Activated CD8-positive, alpha-beta memory T cell treated with anti-CD3 and anti-CD28 coated beads for 36 hours (primary cell): ENCODE measurements around the gene OGA. TPM values are rescaled to one million over a fixed set of nuclear protein-coding genes. Genes with fewer than 3 reads are reported as not detected.

Experiments used
- CTCF ChIA-PET: fragments of 350-600 bp; sonication (Branson Sonifier 250); formaldehyde crosslinking; loops from one replicate; lab custom pipeline; 2021; ENCODE audit warnings: antibody characterized with exemption; lab: Charles Lee
- POLR2A ChIA-PET: fragments of 350-600 bp; sonication (Branson Sonifier 250); formaldehyde crosslinking; loops from one replicate; lab custom pipeline; 2021; ENCODE audit warnings: antibody characterized with exemption; lab: Charles Lee
- total RNA-seq, 2 experiments: library from RNA; stranded (reverse); gene quantifications; one replicate each; pipeline ENCODE4 v1.2.3, GENCODE V29; 2021

OGA gene
- 10 to 100 TPM; 81.5 to 83.7 TPM for total RNA-seq

DNA sequence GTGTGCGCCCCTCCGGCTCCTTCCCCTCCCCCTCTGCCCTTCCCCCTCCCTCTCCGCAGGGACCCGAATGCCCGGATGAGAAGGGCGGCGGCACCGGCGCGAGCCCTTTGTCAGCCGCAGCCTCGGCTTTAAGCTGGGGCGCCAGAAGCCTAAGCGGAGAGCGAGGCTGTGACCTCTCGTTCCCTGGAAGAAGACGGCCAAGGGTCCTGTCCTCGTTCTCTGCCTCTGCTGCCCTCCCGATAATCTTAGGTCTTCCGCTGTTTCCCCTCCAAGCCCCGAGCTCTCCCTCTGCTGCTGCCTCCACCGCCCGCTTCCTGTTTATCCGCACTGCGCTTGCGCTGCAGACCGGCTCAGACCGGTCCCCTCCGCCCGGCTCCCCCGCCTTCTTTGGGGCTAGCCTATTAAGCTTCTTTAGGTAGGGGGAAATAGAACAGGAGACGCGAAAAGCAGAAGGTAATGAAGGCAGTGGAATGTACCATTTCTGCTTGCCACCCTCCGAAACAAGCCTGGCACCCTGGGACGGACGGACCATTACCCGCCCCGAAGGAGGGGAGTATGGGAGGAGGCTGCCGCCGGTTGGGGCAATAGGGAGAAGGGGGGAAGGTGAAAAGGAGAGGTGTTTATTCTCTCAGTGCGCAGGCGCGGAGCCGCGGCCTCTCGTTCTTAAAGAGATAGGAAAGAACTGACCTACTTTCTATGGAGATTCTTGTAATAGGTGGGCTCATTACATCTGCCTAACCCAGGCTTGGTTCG, at the start of gene OGA:
Gene OGA, minus strand, starts transcription at position 326 of the 753 bp plus-strand sequence. CDS start 422 bp downstream, outside the sequence.
- CTCF ChIA-PET = interaction anchor here (0.5 to 2.9 kb wide), 9 partner anchors 11 to 1669 kb away, joined by 3 to 12 read pairs (median 3); partner anchors contain the start of gene NPM3
- POLR2A ChIA-PET = interaction anchor here (0.6 to 2.5 kb wide), 10 partner anchors 10 to 296 kb away, joined by 3 to 20 read pairs (median 6); partner anchors contain the start of genes ARMH3 and NPM3

DNA sequence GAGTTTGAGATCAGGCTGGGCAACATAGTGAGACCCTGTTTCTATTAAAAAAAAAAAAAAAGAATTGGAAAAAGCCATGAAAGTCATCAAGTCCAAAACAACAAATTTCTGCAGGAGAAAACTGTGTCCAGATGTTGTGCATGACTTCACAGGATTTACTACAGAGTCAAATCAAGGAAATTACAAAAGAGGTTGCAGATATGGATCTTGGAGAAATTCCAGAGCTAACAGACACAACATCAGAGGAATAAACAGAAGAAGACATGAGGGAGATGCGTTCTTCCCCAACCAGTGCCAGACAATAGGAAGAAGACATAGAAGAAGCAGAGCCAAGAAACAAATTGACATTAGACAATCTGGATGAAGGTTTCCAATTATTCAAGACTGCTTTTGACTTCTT, 49.7 kb upstream of the OGA start:
- ChIA-PET CTCF (no interaction called here), POLR2A (no interaction called here)

GRCh38 chr10:101859530-101859929, 41.3 kb upstream of the OGA start:
- POLR2A ChIA-PET = no interaction called here
- CTCF ChIA-PET = interaction anchor here (1.1 to 5.6 kb wide), 2 partner anchors 19 to 150 kb away, joined by 4 to 28 read pairs; no protein-coding TSS in a partner anchor

GRCh38 chr10:101858723-101859500, 40.7 kb upstream of the OGA start:
- POLR2A ChIA-PET = no interaction called here
- CTCF ChIA-PET = interaction anchor here (0.7 to 5.6 kb wide), 4 partner anchors 18 to 151 kb away, joined by 3 to 28 read pairs (median 4); no protein-coding TSS in a partner anchor

- POLR2A ChIA-PET = no interaction called here
- CTCF ChIA-PET = interaction anchor here (0.7 to 5.6 kb wide), 2 partner anchors 17 to 56 kb away, joined by 3 to 28 read pairs; no protein-coding TSS in a partner anchor
Measured at GRCh38 chr10:101857802-101858476, 39.7 kb upstream of the OGA start.

- ChIA-PET POLR2A (no interaction called here), CTCF (interaction anchor here (5.6 kb wide), 1 partner anchor 16 kb away, joined by 28 read pairs; no protein-coding TSS in a partner anchor)
Measured at GRCh38 chr10:101856626-101857025, 38.4 kb upstream of the OGA start.

- ChIA-PET POLR2A (no interaction called here), CTCF (no interaction called here)
Measured at GRCh38 chr10:101851411-101852116, 33.3 kb upstream of the OGA start.

GRCh38 chr10:101850749-101851148, 32.5 kb upstream of the OGA start:
- ChIA-PET CTCF (interaction anchor here (2.4 kb wide), 1 partner anchor 10 kb away, joined by 8 read pairs; no protein-coding TSS in a partner anchor), POLR2A (no interaction called here)

- CTCF ChIA-PET = interaction anchor here (0.9 to 2.4 kb wide), 2 partner anchors 8 to 13 kb away, joined by 3 to 8 read pairs; no protein-coding TSS in a partner anchor
- POLR2A ChIA-PET = interaction anchor here (0.6 kb wide), 1 partner anchor 39 kb away, joined by 3 read pairs; no protein-coding TSS in a partner anchor
Measured at GRCh38 chr10:101848894-101849351, 30.7 kb upstream of the OGA start.

DNA sequence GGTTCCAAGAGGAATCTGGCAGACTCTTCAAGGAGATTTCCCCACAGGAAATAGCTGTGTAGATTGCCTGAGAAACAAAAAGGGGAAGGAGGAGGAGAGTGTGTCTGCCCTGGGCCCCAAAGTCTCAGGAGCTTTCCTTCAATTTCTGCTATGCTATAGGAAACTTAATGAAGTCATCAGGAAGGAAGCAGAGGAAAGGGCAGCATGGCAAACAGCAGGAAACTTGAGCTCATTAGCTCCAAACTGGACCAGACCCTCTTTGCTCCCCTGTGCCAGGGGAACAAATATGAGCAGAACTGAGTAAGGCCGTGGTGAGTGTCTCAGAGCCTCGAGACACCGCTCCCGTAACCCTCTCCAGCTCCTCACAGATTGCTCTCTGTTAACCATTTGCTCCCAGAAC, 30.2 kb upstream of the OGA start:
- CTCF ChIA-PET = interaction anchor here (0.9 kb wide), 1 partner anchor 12 kb away, joined by 3 read pairs; no protein-coding TSS in a partner anchor

GRCh38 chr10:101845893-101846292, 27.6 kb upstream of the OGA start:
- ChIA-PET CTCF (interaction anchor here (0.6 to 2.1 kb wide), 3 partner anchors 16 to 164 kb away, joined by 3 to 5 read pairs (median 3); no protein-coding TSS in a partner anchor), POLR2A (no interaction called here)

More for the DNA sequence above, 30.2 kb upstream of the OGA start:
- POLR2A ChIA-PET = interaction anchor here (0.6 kb wide), 1 partner anchor 40 kb away, joined by 3 read pairs; no protein-coding TSS in a partner anchor

DNA sequence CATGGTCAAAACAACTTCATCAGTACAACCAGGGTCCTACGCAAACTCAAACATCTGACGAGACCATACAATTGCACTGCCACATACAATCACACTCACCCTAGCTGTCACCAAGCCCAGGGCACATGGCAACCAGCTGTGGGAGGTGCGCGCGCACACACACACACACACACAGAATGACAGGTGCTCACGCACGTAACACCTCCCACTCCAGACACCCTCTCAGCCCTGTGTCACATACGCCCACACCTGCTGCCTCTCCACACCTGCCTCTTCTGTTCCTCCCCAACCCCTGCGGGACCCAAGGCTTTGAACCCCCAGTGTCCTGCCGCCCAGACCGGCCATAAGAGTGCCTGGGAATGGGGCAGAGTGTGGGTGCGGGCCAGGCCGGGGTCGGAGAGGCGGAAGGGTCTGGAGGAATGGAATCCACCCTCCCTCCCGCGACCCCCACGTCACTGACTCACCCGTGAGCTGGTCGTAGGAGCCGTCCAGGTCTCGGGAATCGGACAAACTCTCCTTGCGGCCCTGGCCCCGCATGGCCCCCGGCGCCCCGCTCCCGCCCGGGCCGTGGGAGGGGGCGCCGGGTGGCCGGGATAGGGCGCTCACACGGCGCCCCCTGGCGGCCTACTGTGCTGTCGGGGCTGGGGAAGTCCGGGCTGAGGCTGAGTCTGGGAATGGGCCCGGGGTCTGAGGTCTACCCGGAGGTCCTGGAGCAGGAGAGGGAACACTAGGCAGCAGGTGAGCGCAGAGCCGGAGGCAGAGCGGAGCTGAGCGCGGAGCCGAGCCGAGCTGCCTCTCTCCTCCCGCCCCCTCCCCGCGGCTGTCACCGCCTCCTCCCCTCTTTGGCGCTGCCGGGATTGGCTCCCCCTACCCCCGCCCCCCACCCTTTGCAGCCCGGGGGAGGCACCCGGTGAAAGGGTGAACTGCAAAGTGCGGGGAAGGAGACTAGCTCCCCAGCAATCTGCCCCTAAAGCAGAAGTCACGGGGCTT, 25.1 kb upstream of the OGA start, which contains the start of gene KCNIP2:
Gene KCNIP2, minus strand, starts transcription at position 769 of the 990 bp plus-strand sequence. Its CDS starts 232 bp downstream, at position 537.
- ChIA-PET POLR2A (no interaction called here), CTCF (interaction anchor here (0.5 to 5.5 kb wide), 7 partner anchors 13 to 1311 kb away, joined by 3 to 33 read pairs (median 4); no protein-coding TSS in a partner anchor)

DNA sequence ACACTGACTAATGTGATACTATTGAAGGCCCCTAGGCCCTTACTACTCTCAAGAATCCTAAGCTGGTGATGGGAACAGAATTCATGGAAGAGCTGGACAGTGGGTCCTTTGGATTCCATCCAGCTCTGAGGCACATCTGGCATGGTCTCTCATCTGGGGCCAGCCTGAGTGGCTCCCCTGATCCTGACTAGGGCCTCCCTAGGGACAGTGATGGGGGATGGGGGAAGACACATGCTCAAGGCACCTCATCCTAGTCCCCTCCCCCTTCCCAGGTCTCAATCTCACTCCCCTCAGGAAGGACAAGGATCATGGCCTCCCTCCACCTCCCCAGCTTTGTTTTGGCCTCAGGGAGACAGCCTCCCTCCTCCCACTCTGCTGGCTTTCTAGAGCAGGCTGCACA, 23.6 kb upstream of the OGA start:
- CTCF ChIA-PET = interaction anchor here (0.5 to 5.5 kb wide), 19 partner anchors 8 to 281 kb away, joined by 3 to 61 read pairs (median 8); partner anchors contain the start of gene OGA
- POLR2A ChIA-PET = interaction anchor here (0.6 to 1.9 kb wide), 3 partner anchors 24 to 229 kb away, joined by 3 to 7 read pairs (median 5); partner anchors contain the start of gene OGA

DNA sequence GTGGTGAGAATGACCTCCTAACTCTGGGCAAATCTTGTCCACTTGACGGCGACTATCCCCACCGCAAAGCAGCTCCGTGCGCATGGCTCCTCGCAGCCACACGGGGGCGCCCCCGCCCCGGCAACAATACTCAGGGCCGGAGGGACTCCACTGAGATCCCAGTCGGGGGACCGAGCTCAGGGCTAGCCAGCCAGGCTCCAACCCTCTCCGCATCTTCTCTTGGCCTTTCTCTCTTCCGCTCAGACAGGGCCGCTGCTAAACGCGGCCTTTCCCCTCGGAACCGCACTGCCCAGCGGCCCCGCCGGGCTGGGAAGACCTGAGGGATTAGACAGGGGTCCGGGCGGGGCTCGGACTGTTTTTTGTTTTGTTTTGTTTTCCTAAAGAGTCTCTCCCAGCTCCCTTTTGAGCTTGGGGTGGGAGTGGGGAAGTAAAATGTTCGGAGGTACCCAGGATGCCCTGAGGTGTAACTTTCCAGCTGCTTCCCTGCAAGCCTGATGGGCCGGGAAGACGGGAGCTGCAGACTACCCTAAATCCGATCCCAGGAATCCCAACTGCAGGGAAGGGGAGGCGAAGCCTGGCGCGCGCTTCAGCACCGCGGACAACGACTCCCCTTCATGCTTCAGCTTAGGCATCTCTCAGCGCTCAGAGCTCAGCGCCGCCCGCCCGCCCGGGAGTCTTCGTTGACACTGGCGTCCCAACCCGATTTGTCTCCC, 22.7 kb upstream of the OGA start:
- POLR2A ChIA-PET = interaction anchor here (0.6 to 1.9 kb wide), 2 partner anchors 23 to 174 kb away, joined by 3 to 7 read pairs; partner anchors contain the start of gene OGA
- CTCF ChIA-PET = interaction anchor here (0.5 to 5.5 kb wide), 37 partner anchors 9 to 270 kb away, joined by 3 to 61 read pairs (median 4); partner anchors contain the start of genes NPM3 and OGA

DNA sequence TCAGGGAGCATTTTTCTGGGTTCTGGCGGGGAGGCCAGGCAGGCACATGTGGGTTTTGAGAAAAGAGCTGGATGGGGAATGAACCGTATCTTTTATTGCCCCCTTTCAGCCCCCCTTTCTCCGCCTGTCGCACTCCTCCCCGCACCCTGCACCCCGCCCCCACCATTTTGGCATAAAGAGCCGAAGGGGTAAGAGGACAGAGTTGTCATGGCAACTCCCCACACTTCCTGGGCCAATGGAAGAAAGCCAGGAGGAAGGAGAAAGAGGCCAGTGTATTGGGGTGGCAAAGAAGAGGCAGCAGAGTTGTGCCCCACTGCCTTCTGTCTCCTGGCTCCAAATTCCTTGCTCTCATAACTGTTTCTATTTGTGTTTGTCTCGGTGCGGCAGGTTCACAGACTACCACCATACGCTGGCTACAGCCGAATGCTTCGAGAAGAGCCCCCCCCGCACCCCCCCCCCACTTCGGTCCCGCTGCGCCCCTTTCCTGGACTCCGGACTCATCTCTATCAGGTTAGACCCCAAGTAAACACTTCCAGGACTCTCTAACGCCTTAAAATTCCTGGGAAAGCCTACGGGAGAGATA, 21.9 kb upstream of the OGA start:
- CTCF ChIA-PET = interaction anchor here (0.6 to 5.5 kb wide), 32 partner anchors 10 to 232 kb away, joined by 3 to 61 read pairs (median 4); partner anchors contain the start of genes NPM3 and OGA
- POLR2A ChIA-PET = interaction anchor here (1.2 to 1.9 kb wide), 2 partner anchors 22 to 57 kb away, joined by 4 to 7 read pairs; partner anchors contain the start of genes NPM3 and OGA
